Heart right ventricle (tissue), 16 donors: ENCODE measurements around the gene NIF3L1. TPM values are rescaled to one million over a fixed set of nuclear protein-coding genes. Genes with fewer than 3 reads are reported as not detected.

Source experiments
- ATAC-seq, 8 donors: fragments of 200-7000 bp; cut with Tn5 transposase; one replicate each; pipeline ENCODE4 v1.9.1; 2020; ENCODE audit warnings: mild to moderate bottlenecking in 8 of 8, moderate library complexity in 8 of 8, moderate number of reproducible peaks in 1 of 8
- DNase-seq, 2 donors: peaks; one replicate each; pipeline ENCODE4 v3.0.0-alpha.2; 2020
- H3K27ac ChIP-seq, 10 donors: fragments of 200-600 bp; sonication (generic) in 2 of 10; one replicate each; pipeline versions ENCODE4 v1.5.0 to v1.8.0; 2020 to 2022; ENCODE audit warnings: mild to moderate bottlenecking in 3 of 10
- H3K27me3 ChIP-seq, 7 donors: fragments of 200-600 bp; one replicate each; pipeline ENCODE4 v1.8.0; 2021 to 2022; ENCODE audit warnings: mild to moderate bottlenecking in 2 of 7
- H3K36me3 ChIP-seq, 9 donors: fragments of 200-600 bp; sonication (generic) in 1 of 9; one replicate each; pipeline versions ENCODE4 v1.5.0 to v1.8.0; 2020 to 2022; ENCODE audit warnings: mild to moderate bottlenecking in 2 of 9
- H3K4me1 ChIP-seq, 9 donors: fragments of 200-600 bp; sonication (generic) in 1 of 9; one replicate each; pipeline versions ENCODE4 v1.5.0 to v1.8.0; 2020 to 2022; ENCODE audit warnings: mild to moderate bottlenecking in 4 of 9
- H3K4me3 ChIP-seq, 10 donors: fragments of 200-600 bp; sonication (generic) in 2 of 10; one replicate each; pipeline versions ENCODE4 v1.5.0 to v1.8.0; 2020 to 2022; ENCODE audit warnings: mild to moderate bottlenecking in 7 of 10, moderate library complexity in 2 of 10
- H3K9me3 ChIP-seq, 11 donors: fragments of 200-600 bp in 10 of 11; sonication (generic) in 2 of 11; one replicate each; pipeline versions ENCODE4 v1.5.0 to v1.8.0; 2013 to 2022; ENCODE audit warnings: mild to moderate bottlenecking in 2 of 11, control low read depth in 1 of 11, moderate library complexity in 1 of 11
- CTCF ChIP-seq, 9 donors: fragments of 200-600 bp; sonication (generic) in 2 of 9; IDR thresholded peaks; one replicate each; pipeline versions ENCODE4 v1.5.0 to v1.8.0; 2021 to 2022; ENCODE audit warnings: antibody characterized with exemption in 9 of 9, mild to moderate bottlenecking in 5 of 9, moderate library complexity in 1 of 9
- WGBS, 2 donors: extraction: QIAGEN DNeasy Blood & Tissue Kit; methylation state at CpG; one replicate each; pipeline ENCODE4 v1.1.7; 2013; ENCODE audit warnings: inconsistent platforms in 1 of 2; 5-methylcytosine and 5-hydroxymethylcytosine counted together
- intact Hi-C, 10 donors: fragments of 100-400 bp; cut with DNase I; formaldehyde crosslinking; loops; one replicate each; pipeline versions ENCODE4 v1.11.1 to v1.14.2; 2022
- long read RNA-seq, 3 donors: library from polyadenylated mRNA; unstranded; transcript quantifications; one replicate each; pipeline ENCODE4 v2.0.0, GENCODE V29; 2020 to 2021
- polyA plus RNA-seq, 2 donors: library from polyadenylated mRNA; stranded (reverse); fragments of 200-250 nt; gene quantifications; one replicate each; pipeline ENCODE4 v1.2.3, GENCODE V29; 2013
- total RNA-seq, 10 donors: library from RNA; stranded (reverse); fragmentation: NEBNext Ultra II Directional in 3 of 10; extraction: Animal tissue kit (Norgen Biotek cat#: 25700) in 3 of 10; gene quantifications; one replicate each; pipeline versions ENCODE4 v1.2.1 to v1.2.4, GENCODE V29; 2021 to 2023
- donor health status: Arrhythmogenic right ventricular cardiomyopathy.
- donor health status: ischemic (EF 13 %, LVEDD 7.1; RV severe dilation, severe dysfunction).
- donor health status: healthy with polysubstance abuse.
- donor health status: DM: no; HTN: yes; CAD: no.
- donor health status: DM: no; HTN: no; CAD: no.
- donor health status: ischemic (EF 25% LVEDD 6.9; RV normal size, moderate dysfunction).
- donor health status: ischemic (EF 25% LVEDD 5.7; RV mildly dilated, moderate dysfunction).
- donor health status: healthy.
- donor health status: DM: yes; HTN: yes; CAD: no.
- donor health status: Ischemic cardiomyopathy.
- donor health status: ischemic (EF 35%, LVEDD 5.7; RV mildly dilated, moderate dysfunction).
- donor health status: nonischemic (EF 11% LVEDD 7.7; RV severe dilation, severe dysfunction).
- donor health status: DM: yes; HTN: yes; CAD: no.
- donor health status: PGD.
- donor health status: ischemic (EF 29% LVEDD 5.4; RV normal size, mild dysfunction).
- donor health status: nonischemic (EF 23%, LVEDD 6.1; RV moderate dilation, normal function).

NIF3L1 gene
- total RNA-seq (10 to 100 TPM; 14.2 to 24.5 (median 20.7) TPM), polyA plus RNA-seq (10 to 100 TPM; 10.5 to 31.7 TPM)
- long read RNA-seq, donor 1, partial matches to known transcripts: 2 of 9 reads
- long read RNA-seq, donor 1, other reads (novel, unspliced or antisense): 4 of 9 reads
- long read RNA-seq, donor 2, partial matches to known transcripts: 1 of 18 reads
- long read RNA-seq, donor 2, other reads (novel, unspliced or antisense): 11 of 18 reads
- long read RNA-seq, donor 3, transcript NIF3L1-202 (7 exons, 1,680 nt): major isoform, 9 of 28 reads
- long read RNA-seq, donor 3, partial matches to known transcripts: 3 of 28 reads
- long read RNA-seq, donor 3, other reads (novel, unspliced or antisense): 13 of 28 reads

- H3K36me3 ChIP-seq: peaks cover 0 to 40% (median 11%) of the 10 kb centered on the region in 9 donors
- H3K9me3 ChIP-seq: no peaks in the 10 kb centered on the region
- H3K27ac ChIP-seq: peak within 1 kb of the TSS; percentile 72 to 97 (median 92)
- WGBS, 2 donors: 0 to 1% methylated on average over 50 of the region's 50 CpGs
- peak in 1 of 9 donors; percentile 1 for TF ChIP-seq CTCF (IDR thresholded peaks at IDR 0.05)
- ATAC-seq (peak; percentile 96 to 98 (median 97)), DNase-seq (peak; percentile 94 to 96)
- peak within 1 kb of the TSS; percentile 61 to 93 (median 78) for H3K4me3 ChIP-seq
- H3K27me3 ChIP-seq: no peaks in the 10 kb centered on the region
- intact Hi-C loops: loop anchor here in 2 of 10 donors (1.0 to 2.0 kb wide), 2 partner anchors 24 to 176 kb away; partner anchors contain the start of gene CLK1 (in 2 of the 2)
- peaks cover 0 to 28% (median 22%) of the 10 kb centered on the region in 9 donors for H3K4me1 ChIP-seq
Measured at GRCh38 chr2:200888704-200889625, at the start of gene NIF3L1, which contains the start of gene PPIL3. Gene NIF3L1, plus strand, starts transcription at chr2:200889371. Its CDS starts 2,573 bp downstream, at chr2:200891944. Gene PPIL3, minus strand, starts transcription at chr2:200889077. Its CDS starts 1,462 bp downstream, at chr2:200887615.

- no peak for ATAC-seq
Measured at GRCh38 chr2:200839513-200839912, 49.7 kb upstream of the NIF3L1 start.

GRCh38 chr2:200843993-200844948 lies 44.9 kb upstream of the NIF3L1 start:
- Histone ChIP-seq H3K36me3 (no peaks in the 10 kb centered on the region), H3K27ac (no peak overlapping the region), H3K4me1 (no peaks in the 10 kb centered on the region), H3K27me3 (no peaks in the 10 kb centered on the region), H3K9me3 (no peaks in the 10 kb centered on the region), H3K4me3 (no peak overlapping the region)
- no peak for TF ChIP-seq CTCF (IDR thresholded peaks at IDR 0.05)
- peak in 2 of 8 donors; percentile 16 to 46 for ATAC-seq
- 93 to 95% methylated on average over 24 of the region's 24 CpGs for WGBS, 2 donors
- no peak for DNase-seq
- intact Hi-C loops: no loop called here

More at GRCh38 chr2:200839513-200839912, 49.7 kb upstream of the NIF3L1 start:
- no peak for DNase-seq
- WGBS, 2 donors: 93 to 95% methylated on average over 3 of the region's 3 CpGs
- peaks cover 0 to 25% (median 11%) of the 10 kb centered on the region in 11 donors for H3K9me3 ChIP-seq
- no peaks in the 10 kb centered on the region for H3K36me3 ChIP-seq
- H3K4me3 ChIP-seq: no peak overlapping the region
- no peaks in the 10 kb centered on the region for H3K4me1 ChIP-seq
- no peaks in the 10 kb centered on the region for H3K27me3 ChIP-seq
- intact Hi-C loops: no loop called here
- TF ChIP-seq CTCF (IDR thresholded peaks at IDR 0.05): no peak
- H3K27ac ChIP-seq: no peak overlapping the region
